HCT116 (cell line): ENCODE data around the gene KCNJ16.

ENCODE experiments used
- CEBPB ChIP-seq: IDR thresholded peaks from 2 replicates; pipeline ENCODE4 v1.6.1; 2012; ENCODE audit warnings: low read depth
- CTCF ChIP-seq, 3 experiments: fragments of 200-600 bp in 1 of 3; sonication (generic) in 1 of 3; IDR thresholded peaks in 2 of 3; conservative IDR thresholded peaks in 1 of 3; 2 replicates each; pipeline ENCODE4 v1.5.1; 2012 to 2017; ENCODE audit warnings: low read depth in 2 of 3, low read length in 2 of 3, antibody characterized with exemption in 1 of 3, borderline replicate concordance in 1 of 3, control low read depth in 1 of 3, mild to moderate bottlenecking in 1 of 3, mixed read lengths in 1 of 3, mixed run types in 1 of 3, moderate library complexity in 1 of 3; ENCODE audit not compliant: insufficient read depth in 1 of 3
- EGR1 ChIP-seq: IDR thresholded peaks from 2 replicates; pipeline ENCODE4 v1.6.1; 2012; ENCODE audit warnings: low read depth
- EZH2 ChIP-seq: fragments of 200-600 bp; sonication (generic); IDR thresholded peaks from 2 replicates; pipeline ENCODE4 v1.6.1; 2017; ENCODE audit warnings: antibody characterized with exemption, mixed run types
- JUND ChIP-seq: IDR thresholded peaks from 2 replicates; pipeline ENCODE4 v1.6.1; 2012
- POLR2AphosphoS5 ChIP-seq: IDR thresholded peaks from 2 replicates; pipeline ENCODE4 v1.6.1; 2011; ENCODE audit warnings: mild to moderate bottlenecking, low read depth, low read length, moderate library complexity
- SIN3A ChIP-seq: IDR thresholded peaks from 2 replicates; pipeline ENCODE4 v1.6.1; 2012; ENCODE audit warnings: low read depth
- YY1 ChIP-seq: IDR thresholded peaks from 2 replicates; pipeline ENCODE4 v1.6.1; 2011; ENCODE audit warnings: low read length, low read depth, moderate library complexity, mild to moderate bottlenecking; ENCODE audit not compliant: insufficient replicate concordance; ENCODE audit errors: extremely low read depth
- ZFX ChIP-seq: fragments of 450-650 bp; IDR thresholded peaks from 2 replicates; pipeline ENCODE4 v1.6.1; 2017
- TF ChIP-seq, protein P1 (sequence below): IDR thresholded peaks from 2 replicates; pipeline ENCODE4 v1.6.1; 2012

GRCh38 chr17:70053241-70054234 lies 21.5 kb upstream of the KCNJ16 start:
- TF ChIP-seq CTCF (IDR thresholded peaks at IDR 0.05 in 2 of 3, conservative IDR thresholded peaks at IDR 0.05 in 1 of 3; ENCODE audit: borderline replicate concordance in 1 of 3, insufficient read depth in 1 of 3, low read depth in 2 of 3, low read length in 2 of 3) = no peak
- TF ChIP-seq YY1 = no peak
- TF ChIP-seq SIN3A = no peak
- no peak for TF ChIP-seq JUND
- no peak for TF ChIP-seq POLR2AphosphoS5
- TF ChIP-seq, protein P1, sequence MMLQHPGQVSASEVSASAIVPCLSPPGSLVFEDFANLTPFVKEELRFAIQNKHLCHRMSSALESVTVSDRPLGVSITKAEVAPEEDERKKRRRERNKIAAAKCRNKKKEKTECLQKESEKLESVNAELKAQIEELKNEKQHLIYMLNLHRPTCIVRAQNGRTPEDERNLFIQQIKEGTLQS = no peak
- TF ChIP-seq EGR1 = no peak
- no peak for TF ChIP-seq EZH2
- TF ChIP-seq ZFX = no peak
- no peak for TF ChIP-seq CEBPB
